NB4 (cell line): ENCODE measurements around the gene OBSCN.
A peak's percentile ranks its signal among the peaks of the same experiment; 100 is the strongest.

Source experiments
- DNase-seq: peaks from one replicate; pipeline ENCODE4 v3.0.0; 2010; ENCODE audit warnings: low read depth
- H3K4me3 ChIP-seq: one replicate; pipeline ENCODE4 v1.5.1; 2011; ENCODE audit warnings: mild to moderate bottlenecking, low read depth, low read length, moderate library complexity
- CTCF ChIP-seq: IDR thresholded peaks from one replicate; pipeline ENCODE4 v1.5.1; 2012; ENCODE audit warnings: low read depth, low read length
- MYC ChIP-seq: IDR thresholded peaks from 2 replicates; pipeline ENCODE4 v1.6.1; 2011; ENCODE audit warnings: low read depth, low read length
- POLR2A ChIP-seq: IDR thresholded peaks from 2 replicates; pipeline ENCODE4 v1.6.1; 2011; ENCODE audit warnings: mild to moderate bottlenecking; ENCODE audit not compliant: insufficient read length; ENCODE audit errors: extremely low read depth
- TF ChIP-seq, protein P1 (sequence below): IDR thresholded peaks from 2 replicates; pipeline ENCODE4 v1.6.1; 2011; ENCODE audit warnings: low read depth, low read length

The OBSCN gene

DNA sequence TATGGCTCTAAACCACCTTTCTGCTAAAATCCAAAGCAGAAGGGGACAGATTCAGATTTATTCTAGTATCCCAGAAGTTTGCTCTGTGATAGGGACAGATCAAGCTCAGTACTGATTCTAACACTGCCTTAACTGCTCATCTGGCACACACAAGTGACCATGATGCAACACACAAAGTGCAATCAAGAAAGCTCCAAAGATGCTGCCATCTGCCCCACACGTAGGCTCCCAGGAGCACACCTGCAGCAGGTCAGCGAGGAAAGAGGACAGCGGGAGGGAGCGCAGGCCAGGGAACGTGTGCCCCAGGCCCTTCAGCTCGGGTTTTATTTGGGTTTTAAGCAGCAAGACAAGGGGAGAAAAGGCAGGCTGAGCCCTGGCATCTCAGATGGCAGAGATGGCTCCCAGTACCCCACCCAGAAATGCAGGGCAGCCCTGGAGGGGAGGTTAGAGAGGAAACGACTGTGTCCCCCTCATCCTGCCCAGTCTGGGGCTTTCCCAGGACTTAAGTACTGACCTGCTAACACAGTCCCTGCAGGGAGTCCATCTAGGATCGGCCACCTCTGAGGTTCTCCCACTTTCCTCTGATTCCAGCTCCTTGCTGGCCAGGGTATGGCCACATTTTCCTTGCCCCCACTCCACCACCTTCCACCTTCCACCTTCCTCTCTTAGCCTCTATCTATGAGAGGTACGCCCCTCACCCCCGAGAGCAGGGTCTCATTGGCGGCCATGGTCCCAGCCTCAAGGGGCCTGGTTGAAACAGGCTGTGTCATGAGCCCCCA lies 197.5 kb downstream of the OBSCN start:
- DNase-seq = no peak
- H3K4me3 ChIP-seq = peak overlapping the region; percentile 89
- TF ChIP-seq CTCF = no peak
- TF ChIP-seq, protein P1, sequence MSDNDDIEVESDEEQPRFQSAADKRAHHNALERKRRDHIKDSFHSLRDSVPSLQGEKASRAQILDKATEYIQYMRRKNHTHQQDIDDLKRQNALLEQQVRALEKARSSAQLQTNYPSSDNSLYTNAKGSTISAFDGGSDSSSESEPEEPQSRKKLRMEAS = no peak
- no peak for TF ChIP-seq POLR2A
- no peak for TF ChIP-seq MYC

GRCh38 chr1:228405979-228406228 lies 198.1 kb downstream of the OBSCN start:
- no peak for DNase-seq
- TF ChIP-seq MYC (0 out of 2 replicates have a peak, but pooled peaks have one; percentile 40), CTCF (no peak), POLR2A (no peak)
- TF ChIP-seq, protein P1 = no peak
- H3K4me3 ChIP-seq = peak overlapping the region; percentile 89

DNA sequence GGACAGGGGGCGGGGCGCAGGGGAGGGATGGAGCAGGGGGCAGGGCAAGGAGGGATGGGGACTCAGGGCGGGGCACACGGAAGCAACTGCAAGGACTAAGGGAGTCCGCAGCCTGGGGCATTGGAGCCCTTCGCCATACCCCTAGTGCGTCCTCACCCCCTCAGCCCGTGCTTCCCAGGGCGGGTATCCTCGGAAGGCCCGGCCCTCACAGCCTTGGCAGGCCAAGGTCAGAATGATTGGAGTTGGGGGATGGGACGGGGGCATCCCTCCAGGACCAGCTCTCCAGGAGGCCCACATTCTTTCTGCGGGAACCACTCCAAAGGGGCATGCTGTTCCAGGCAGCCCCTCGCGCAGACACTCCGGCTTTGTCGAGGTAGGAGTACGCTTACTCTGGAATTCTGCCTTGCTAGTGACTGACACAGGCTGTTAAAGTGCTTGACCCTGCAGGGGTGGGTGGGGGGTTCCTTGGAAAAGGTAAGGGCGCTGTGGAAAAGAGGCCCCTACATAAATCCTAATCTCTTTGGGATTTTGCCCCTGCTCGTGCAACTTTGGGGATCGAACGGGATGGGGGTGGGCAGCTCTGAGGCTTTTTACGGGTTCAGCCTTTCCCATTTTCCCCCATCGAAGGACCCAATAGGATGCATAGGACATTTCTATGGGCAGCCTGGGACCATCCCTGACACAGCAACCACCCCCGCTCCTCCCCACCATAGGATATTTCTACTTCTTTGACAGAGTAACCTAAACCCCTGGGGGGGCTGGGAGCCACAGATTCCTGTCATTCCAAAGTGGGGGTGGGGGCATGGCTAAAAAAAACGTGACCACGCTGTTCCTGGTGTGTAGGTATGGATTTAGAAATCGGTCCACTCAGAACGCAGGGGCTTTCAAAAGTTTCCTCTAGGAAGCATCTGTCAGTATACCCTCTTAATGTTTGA lies 199.5 kb downstream of the OBSCN start:
- TF ChIP-seq CTCF (no peak), MYC (peak; percentile 33; the same call in 1 of the 2 replicates)
- no peak for DNase-seq
- peak overlapping the region; percentile 52 for H3K4me3 ChIP-seq

GRCh38 chr1:228408041-228408868 lies 200.4 kb downstream of the OBSCN start:
- no peak overlapping the region for H3K4me3 ChIP-seq
- no peak for DNase-seq
- TF ChIP-seq POLR2A = no peak
- no peak for TF ChIP-seq CTCF
- TF ChIP-seq MYC = no peak

- no peak for DNase-seq
- TF ChIP-seq POLR2A (no peak), MYC (no peak), CTCF (no peak)
- TF ChIP-seq, protein P1 = no peak
- no peak overlapping the region for H3K4me3 ChIP-seq
Measured at GRCh38 chr1:228408869-228409805, 201.3 kb downstream of the OBSCN start.
